Stimulated activated CD8-positive, alpha-beta memory T cell treated with anti-CD3 and anti-CD28 coated beads, Interleukin-12 subunit alpha, Interleukin-12 subunit beta, amount 100 ng/mL, for 1 hour (primary cell): Measurements from ENCODE around the gene ABCA13.

Source experiments
- DNase-seq: peaks from one replicate; pipeline ENCODE4 v3.0.0-alpha.2; 2020; ENCODE audit warnings: low read depth

The ABCA13 gene

GRCh38 chr7:48438206-48438605 lies 266.9 kb downstream of the ABCA13 start:
- no peak for DNase-seq

DNA sequence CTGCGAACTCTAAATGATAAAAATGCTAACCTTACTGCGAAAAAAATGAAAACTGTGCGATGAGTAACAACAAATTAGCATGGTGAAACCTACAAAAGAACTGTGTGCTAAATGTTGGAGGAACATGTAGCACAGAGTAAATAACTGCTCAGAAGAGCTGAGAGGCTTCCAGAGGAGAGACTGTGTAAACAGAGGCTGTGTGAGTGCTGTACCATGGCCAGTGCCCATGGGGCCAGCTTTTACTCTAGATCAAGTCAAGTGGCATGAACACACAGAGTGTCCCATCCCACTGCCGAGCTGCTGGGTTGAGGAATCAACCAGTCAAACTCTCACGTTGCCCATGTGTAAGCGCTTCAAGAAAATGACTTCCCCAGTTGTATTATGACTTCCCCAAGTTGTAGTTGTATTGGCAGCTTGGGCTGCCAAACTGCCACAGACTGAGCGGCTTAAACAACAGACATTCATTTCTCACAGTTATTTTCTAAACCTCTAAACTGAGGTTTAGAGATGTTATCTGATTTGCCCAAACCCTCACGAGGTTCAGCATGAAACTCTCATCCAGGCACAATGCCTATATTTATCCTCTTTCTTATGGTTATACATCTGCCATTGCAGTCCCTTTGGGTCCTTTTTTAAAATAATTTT lies 270.7 kb downstream of the ABCA13 start:
- DNase-seq: no peak

GRCh38 chr7:48443051-48443450 lies 271.8 kb downstream of the ABCA13 start:
- no peak for DNase-seq

DNA sequence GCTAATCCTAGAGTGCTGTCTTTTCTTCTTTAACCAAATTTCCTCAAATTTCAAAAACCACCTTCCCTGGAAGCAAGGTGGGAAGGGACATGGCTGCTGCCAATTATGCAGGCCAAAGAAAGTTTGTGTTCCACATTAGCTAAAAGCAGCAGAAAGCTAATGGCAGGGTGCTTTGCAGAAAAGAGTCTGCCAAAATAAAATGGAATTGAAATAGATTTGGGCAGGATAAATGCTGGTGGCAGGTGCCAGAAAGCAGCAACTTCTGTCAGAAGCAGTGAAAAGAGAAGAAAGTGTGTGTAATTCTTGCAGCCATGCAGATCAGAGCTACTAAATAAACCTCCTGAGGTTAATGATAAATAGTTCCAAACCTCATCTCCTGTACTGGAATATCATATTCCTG lies 275.5 kb downstream of the ABCA13 start:
- no peak for DNase-seq

- DNase-seq: no peak
Measured at GRCh38 chr7:48452218-48452617, 281.0 kb downstream of the ABCA13 start.

DNA sequence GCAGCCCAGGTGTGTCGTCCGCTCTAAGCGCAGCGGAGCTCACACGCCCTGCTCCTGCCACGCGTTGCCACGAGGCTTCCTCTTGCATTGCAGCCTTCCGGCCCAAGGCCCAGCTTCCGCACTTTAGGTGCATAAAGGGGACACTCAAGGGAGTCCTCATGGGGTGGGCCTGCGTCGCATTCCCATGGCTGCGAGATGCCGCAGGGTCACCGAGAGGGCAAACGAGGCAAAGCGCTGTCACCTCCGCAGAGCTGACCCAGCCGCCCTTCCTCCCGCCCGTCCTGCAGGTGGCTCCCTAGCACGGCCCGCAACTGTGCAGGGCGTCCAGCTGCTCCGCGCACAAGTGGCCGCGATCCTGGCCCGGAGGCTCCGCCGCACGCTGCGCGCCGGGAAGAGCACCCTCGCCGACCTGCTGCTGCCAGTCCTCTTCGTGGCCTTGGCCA lies 283.5 kb downstream of the ABCA13 start:
- no peak for DNase-seq

- DNase-seq: no peak
Measured at GRCh38 chr7:48455363-48455762, 284.1 kb downstream of the ABCA13 start.

- DNase-seq: no peak
Measured at GRCh38 chr7:48458701-48459524, 287.7 kb downstream of the ABCA13 start.

- DNase-seq: no peak
Measured at GRCh38 chr7:48466713-48467112, 295.5 kb downstream of the ABCA13 start.

GRCh38 chr7:48471196-48471595 lies 299.9 kb downstream of the ABCA13 start:
- no peak for DNase-seq

DNA sequence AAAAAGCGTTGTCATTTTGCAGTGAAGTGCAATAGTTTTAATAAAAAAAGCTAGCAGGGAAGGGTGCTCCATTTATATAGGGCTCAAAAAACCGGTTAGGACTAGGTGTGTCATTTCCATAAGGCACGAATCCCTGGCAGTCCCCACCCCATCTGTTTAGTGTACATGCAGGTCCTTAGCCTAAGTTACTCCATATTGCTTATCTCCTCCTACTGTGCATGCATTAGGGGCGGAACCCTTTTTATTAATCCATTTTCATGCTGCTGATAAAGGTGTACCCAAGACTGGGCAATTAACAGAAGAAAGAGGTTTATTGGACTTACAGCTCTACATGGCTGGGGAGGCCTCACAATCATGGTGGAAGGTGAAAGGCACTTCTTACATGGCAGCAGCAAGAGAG lies 301.4 kb downstream of the ABCA13 start:
- no peak for DNase-seq

DNA sequence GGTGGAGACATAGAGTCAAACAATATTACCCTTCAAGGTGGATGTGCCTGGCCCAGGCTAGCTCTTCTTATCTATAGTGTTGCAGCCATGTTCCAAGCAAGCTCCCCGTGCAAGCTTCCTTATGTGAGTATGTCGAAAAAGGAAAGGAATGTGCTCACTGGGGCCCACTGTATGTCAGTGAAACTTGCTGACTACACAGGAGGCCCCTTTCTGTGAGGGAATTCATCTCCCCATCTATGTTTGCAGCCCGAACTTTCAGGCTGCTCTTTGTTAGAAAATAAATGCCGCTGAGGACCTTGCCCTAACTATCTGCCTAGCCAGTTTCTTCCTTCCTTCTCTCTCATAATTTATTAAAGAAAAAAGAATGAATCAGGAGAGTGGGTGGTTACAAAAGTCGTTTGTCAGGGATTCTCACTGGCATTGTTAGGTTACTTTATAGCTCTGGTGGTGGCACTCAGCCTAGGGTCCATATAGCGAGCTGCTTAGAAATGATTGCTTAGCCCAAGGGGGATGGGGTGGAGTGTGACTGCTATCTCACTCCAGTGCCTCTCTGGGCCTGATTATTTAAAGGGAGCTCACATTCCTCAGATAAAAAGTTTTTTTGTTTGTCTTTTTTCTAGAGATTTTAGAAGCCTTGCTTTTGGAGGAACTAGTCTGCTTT lies 302.1 kb downstream of the ABCA13 start:
- no peak for DNase-seq

DNA sequence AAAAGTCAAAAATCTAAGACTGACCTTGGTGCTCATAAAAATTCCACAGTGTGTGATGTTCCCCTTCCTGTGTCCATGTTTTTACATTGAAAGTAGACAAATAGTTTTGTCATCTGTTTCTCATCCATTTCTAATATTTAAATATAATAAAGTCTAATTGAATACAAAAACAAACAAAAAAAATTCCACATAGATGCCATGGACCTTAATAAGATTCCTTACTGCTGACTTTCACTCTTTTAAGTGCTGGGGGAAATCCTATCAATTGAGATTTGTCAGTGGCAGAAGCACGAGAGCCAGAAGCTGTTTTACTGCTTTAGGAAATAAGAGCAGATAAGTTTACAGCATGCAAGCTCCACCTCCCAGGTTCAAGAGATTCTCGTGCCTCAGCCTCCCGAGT lies 310.0 kb downstream of the ABCA13 start:
- no peak for DNase-seq

DNA sequence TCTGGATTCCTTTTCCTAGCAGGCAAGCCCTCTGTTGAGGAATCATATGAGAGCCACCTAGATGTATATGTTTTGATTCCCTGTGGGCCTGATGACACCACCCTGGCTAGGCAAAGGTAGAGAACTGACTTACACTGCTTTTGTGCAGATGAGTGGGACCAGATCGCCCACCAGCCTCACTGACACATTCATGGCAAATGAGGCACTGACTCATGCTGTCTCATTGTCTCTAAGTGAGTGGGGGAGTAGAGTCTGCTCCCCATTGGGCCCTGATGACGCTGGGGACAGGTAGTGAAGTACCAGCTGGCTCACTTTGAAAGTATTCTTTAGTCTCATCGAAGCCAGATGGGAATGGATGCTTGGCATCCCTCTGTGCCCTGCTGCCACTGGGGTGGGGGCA lies 326.3 kb downstream of the ABCA13 start:
- no peak for DNase-seq

DNA sequence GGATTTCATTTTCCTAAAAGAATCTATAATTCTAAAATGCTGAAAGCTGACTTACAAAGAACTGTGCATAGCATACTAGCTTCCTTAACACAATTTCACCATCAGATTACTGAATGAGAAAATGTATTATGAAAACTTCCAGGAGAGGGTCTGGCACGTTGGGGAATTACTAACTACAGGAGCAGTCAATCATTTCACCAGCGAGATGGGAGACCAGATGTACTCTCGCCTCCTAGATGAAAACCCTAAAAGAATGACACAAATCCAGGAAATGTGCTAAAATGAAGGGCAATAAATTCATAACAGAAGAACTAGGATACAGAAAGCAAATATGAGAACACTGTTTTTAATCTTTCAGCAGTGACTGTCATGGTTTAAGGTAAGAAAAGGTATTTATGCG lies 330.8 kb downstream of the ABCA13 start:
- DNase-seq: no peak

DNA sequence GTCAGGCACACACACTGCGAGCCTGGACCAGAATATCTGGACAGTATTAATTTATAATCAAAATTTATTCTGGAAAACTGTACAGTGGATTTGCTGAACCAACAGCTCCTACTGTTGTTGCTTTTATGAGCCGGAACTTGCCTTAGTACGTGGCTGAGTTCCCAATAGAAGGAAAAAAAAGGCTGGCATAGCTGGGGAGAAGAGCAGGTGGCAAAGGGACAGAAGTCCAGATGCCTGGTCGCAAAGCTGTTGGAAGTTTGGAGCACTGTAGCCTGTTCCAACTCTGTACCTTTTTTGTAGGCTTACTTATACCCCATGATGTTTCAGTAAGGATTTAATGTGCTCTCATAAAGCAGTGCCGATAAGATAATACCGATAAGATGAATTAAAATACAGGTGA lies 333.8 kb downstream of the ABCA13 start:
- no peak for DNase-seq

GRCh38 chr7:48505466-48505865 lies 334.2 kb downstream of the ABCA13 start:
- DNase-seq: no peak

GRCh38 chr7:48506569-48506968 lies 335.3 kb downstream of the ABCA13 start:
- DNase-seq: no peak

DNA sequence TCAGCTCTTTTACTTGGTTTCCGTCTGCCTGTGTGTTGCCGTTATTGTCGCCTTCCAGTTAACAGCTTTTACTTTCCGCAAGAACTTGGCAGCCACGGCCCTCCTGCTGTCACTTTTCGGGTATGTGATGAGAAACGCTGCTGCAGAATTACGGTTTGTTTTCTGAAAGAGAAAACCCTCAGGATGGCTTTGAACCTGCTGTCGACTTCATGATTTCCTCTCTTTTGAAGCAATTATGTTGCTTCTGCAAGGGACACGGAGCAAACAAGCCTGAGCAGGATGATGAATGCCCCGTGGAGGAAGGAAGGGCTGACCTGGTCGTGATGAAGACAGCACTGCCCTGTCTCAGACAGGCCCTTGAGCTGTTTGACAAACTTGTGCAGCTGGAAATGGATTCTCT lies 339.8 kb downstream of the ABCA13 start:
- DNase-seq: no peak

- no peak for DNase-seq
Measured at GRCh38 chr7:48512892-48513291, 341.6 kb downstream of the ABCA13 start.

DNA sequence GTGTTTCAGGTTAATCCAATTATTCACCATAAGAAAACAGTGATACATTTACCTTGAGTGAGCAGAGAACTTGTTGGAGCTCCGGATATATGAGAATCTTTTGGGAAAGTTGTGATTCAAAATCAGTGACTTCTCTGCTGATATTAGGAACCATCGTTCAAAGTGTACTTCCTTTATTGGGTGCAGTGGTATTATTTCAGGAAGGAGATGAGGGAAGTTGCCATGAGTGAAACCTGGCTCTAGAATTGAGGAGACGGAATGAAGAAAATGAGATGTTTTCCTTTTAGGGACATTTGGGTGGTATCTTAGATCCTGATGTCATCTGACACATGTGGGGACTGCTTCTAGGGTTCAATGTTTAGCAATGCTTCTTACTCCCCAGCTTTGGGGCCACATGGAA lies 343.9 kb downstream of the ABCA13 start:
- DNase-seq: no peak

DNA sequence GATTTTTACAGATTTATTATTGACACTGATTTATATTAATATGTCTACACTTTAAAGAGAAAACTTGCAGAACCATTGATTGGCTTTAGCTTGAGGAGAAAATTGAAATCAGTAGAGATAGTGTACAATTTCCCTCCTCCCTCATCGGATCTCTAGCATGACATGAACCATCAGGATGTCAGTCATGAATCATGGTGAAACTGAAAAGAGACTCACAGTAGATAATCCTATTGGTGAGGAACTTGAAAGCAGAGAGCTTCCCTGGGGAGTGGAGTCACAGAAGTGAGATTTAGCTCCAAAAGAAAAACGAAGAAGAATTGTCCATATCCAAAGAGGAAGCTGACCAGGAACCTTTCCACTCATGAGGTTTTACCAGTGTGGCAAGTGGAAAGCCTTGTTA lies 346.8 kb downstream of the ABCA13 start:
- no peak for DNase-seq

DNA sequence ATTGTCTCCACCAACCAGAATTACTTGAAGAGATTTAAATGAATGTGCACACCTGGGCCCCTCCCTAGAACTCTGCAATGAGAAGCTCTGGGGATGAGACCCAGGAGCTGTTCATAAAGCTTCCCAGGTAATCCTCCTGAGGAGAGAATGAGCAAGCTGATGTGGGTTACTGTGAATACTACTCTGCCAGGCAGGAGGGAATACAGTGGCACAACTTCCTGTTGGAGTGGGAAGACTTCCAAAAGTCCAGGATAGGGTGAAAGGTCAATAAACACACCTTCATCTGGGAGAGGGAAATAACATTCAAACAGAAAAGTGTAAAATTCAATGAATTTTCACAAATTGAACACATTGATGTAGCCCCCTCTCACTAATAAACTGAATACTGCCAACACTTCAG lies 351.4 kb downstream of the ABCA13 start:
- no peak for DNase-seq
